ENCODE measurements around the gene PNMA6E. TPM values are rescaled to one million over a fixed set of nuclear protein-coding genes. Genes with fewer than 3 reads are reported as not detected.

The PNMA6E gene
- not detected in 2 replicates for total RNA-seq

DNA sequence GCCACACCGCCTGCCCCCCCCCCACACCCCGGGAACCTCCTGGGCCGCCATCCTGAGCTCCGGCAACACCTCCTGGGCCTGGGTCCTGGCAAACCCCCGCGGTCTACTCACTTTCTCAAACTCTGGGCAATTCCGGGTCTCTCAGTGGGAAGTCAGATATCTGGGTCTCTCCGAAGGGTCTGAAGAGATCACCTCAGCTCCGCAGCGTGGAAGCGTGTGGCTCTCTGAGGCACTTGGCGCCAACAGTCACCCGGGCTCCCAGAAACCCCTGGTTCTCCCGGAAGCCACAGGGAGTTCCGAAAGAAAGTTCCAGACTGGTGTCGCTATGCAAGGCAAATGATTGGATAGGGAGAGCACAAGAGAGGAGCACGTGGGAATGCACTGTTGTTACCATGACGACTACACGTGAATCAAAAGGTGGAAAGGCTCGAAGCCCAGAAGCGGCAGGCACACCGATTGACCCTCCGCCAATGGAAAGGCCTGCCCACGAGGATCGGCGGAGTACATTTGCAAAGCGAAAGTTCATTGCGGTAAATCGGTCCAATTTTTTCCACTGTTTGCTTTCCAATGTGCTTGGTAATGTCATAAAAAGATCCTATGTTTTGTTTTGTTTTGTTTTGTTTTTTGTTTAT, at the start of gene PNMA6E:
Gene PNMA6E, minus strand, starts transcription at position 218 of the 632 bp plus-strand sequence. CDS start 2,501 bp downstream, outside the sequence.
- H3K27me3 Mint-ChIP-seq = no peaks in the 10 kb centered on the region
- intact Hi-C loops (cut with micrococcal nuclease) = no loop called here
- ATAC-seq (ENCODE audit: low read depth) = no peak
- H3K36me3 Mint-ChIP-seq (ENCODE audit: low read depth) = no peaks in the 10 kb centered on the region
- ChIA-PET POLR2A (no interaction called here), CTCF (no interaction called here)
- TF ChIP-seq CTCF (IDR thresholded peaks at IDR 0.05) = no peak
- no peak within 1 kb of the TSS for H3K4me3 Mint-ChIP-seq
- DNase-seq = no peak
- H3K9me3 Mint-ChIP-seq = peaks cover 2% of the 10 kb centered on the region
- H3K4me1 Mint-ChIP-seq = peaks cover 6% of the 10 kb centered on the region
- H3K27ac Mint-ChIP-seq = no peak within 1 kb of the TSS

GRCh38 chrX:153450949-153451277, 49.8 kb upstream of the PNMA6E start:
- no peak for DNase-seq
- no peak for TF ChIP-seq CTCF (IDR thresholded peaks at IDR 0.05)
- ATAC-seq (ENCODE audit: low read depth) = no peak
- Mint-ChIP-seq H3K9me3 (no peaks in the 10 kb centered on the region), H3K36me3 (ENCODE audit: low read depth) (peaks cover 36% of the 10 kb centered on the region), H3K27me3 (no peaks in the 10 kb centered on the region), H3K4me3 (no peak overlapping the region), H3K27ac (no peak overlapping the region), H3K4me1 (no peaks in the 10 kb centered on the region)
- ChIA-PET CTCF (no interaction called here), POLR2A (no interaction called here)
- intact Hi-C loops (cut with micrococcal nuclease) = no loop called here

DNA sequence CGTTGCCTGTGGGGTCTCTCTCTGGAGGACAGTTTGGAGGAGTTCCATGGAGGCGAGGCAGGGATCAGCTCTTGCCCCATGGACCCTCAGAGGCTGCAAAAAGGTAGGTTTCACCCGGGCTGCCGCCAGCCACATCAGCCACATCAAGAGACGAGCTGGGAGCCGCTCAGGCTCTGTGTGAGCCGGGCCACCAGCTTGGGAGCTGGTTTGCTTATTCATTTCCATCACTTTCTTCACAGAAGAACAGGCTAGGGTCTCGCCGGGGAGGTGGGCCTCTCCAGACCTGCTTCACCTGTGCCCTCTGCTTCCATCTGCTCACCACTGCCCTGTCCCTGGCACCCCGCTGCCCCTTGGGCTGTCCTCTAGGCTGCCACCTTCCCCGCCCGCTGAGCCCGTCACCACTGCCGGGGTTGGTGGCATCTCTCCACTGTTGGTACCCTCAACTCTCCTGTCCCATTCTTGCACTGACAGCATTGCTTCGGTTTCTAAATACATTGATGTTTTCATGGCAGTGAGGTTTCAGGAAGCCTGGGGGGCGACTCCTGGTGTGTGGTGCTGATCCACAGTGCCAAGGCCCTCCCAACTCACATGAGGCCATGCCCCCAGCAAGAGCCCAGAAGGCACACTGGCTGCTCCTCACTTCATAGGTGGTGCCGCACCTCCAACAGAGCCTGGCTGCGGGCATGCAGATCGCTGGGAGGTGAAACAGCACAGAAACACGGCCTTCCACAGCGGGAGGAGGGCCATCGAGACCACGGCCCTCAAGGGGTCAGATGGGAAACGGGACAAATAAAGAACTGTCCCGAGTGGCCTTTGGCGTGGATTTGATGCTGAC, 49.2 kb upstream of the PNMA6E start:
- Mint-ChIP-seq H3K27me3 (no peaks in the 10 kb centered on the region), H3K4me1 (no peaks in the 10 kb centered on the region), H3K27ac (no peak overlapping the region), H3K4me3 (no peak overlapping the region), H3K9me3 (no peaks in the 10 kb centered on the region), H3K36me3 (ENCODE audit: low read depth) (peaks cover 34% of the 10 kb centered on the region)
- TF ChIP-seq CTCF (IDR thresholded peaks at IDR 0.05) = no peak
- POLR2A ChIA-PET = no interaction called here
- intact Hi-C loops (cut with micrococcal nuclease) = no loop called here
- DNase-seq = no peak
- ATAC-seq (ENCODE audit: low read depth) = no peak
- CTCF ChIA-PET = no interaction called here

- H3K36me3 Mint-ChIP-seq (ENCODE audit: low read depth) = peaks cover 29% of the 10 kb centered on the region
- DNase-seq = no peak
- ChIA-PET CTCF (no interaction called here), POLR2A (no interaction called here)
- no peaks in the 10 kb centered on the region for H3K27me3 Mint-ChIP-seq
- intact Hi-C loops (cut with micrococcal nuclease) = no loop called here
- H3K4me1 Mint-ChIP-seq = no peaks in the 10 kb centered on the region
- no peak for TF ChIP-seq CTCF (IDR thresholded peaks at IDR 0.05)
- no peak overlapping the region for H3K27ac Mint-ChIP-seq
- no peak for ATAC-seq (ENCODE audit: low read depth)
- H3K4me3 Mint-ChIP-seq = no peak overlapping the region
- no peaks in the 10 kb centered on the region for H3K9me3 Mint-ChIP-seq
Measured at GRCh38 chrX:153449368-153450113, 48.4 kb upstream of the PNMA6E start.

Measured in activated B cell treated with CpG ODN at 0.5 μM for 24 hours (primary cell).